Measurements from ENCODE around the gene ICAM4. TPM values are rescaled to one million over a fixed set of nuclear protein-coding genes. Genes with fewer than 3 reads are reported as not detected.

The ICAM4 gene
- total and polyA plus RNA-seq, 9 of the 15 experiments (the other 6 are each of a cell fraction or from before 2014, with no cell fraction given): 14.1 to 86.1 (median 29.6) TPM

GRCh38 chr19:10317857-10318462 lies 31.2 kb downstream of the ICAM4 start:
- CTCF ChIA-PET (ENCODE audit: low intra/inter-chr PET ratio): no interaction called here
- Histone ChIP-seq H3K27ac (ENCODE audit: extremely low read depth, low read depth, low read length) (no peak overlapping the region), H3K4me1 (replicated peaks in 1 of 2; ENCODE audit: control insufficient read depth in 2 of 2, insufficient read depth in 2 of 2, low read length in 2 of 2) (peaks cover 16 to 64% of the 10 kb centered on the region in 2 experiments), H3K9ac (ENCODE audit: insufficient read depth in 1 of 2, low read depth in 2 of 2, low read length in 2 of 2) (peak overlapping the region in 1 of 2 experiments; percentile 50; a peak in 2 of 4 replicates), H3K9me3 (replicated peaks; ENCODE audit: control insufficient read depth, insufficient read depth, low read depth, low read length) (no peaks in the 10 kb centered on the region), H3K27me3 (ENCODE audit: control insufficient read depth in 2 of 2, insufficient read depth in 2 of 2, low read length in 2 of 2) (no peaks in the 10 kb centered on the region), H3K4me2 (ENCODE audit: insufficient read depth, low read length) (no peak overlapping the region), H3K79me2 (ENCODE audit: control insufficient read depth, insufficient read depth, low read length) (peaks cover 23% of the 10 kb centered on the region), H4K20me1 (replicated peaks; ENCODE audit: control insufficient read depth, insufficient read depth, low read length) (0 out of 2 replicates have a peak, but pooled peaks cover 8% of the 10 kb centered on the region), H3K9me1 (ENCODE audit: control insufficient read depth, insufficient read depth, low read length) (no peaks in the 10 kb centered on the region), H3K36me3 (ENCODE audit: control insufficient read depth, insufficient read depth, low read length) (peaks cover 80% of the 10 kb centered on the region; the same call in 2 of the 3 replicates), H3K4me3 (no peak overlapping the region), H2AFZ (ENCODE audit: low read depth, low read length) (no peak overlapping the region)
- DNase-seq (ENCODE audit: extremely low read depth in 1 of 4, low spot score in 3 of 4): no peak
- intact Hi-C loops (cut with micrococcal nuclease) (no loop called here), in situ Hi-C loops (cut with MboI) (no loop called here)
- POLR2A ChIA-PET: interaction anchor here (0.6 to 3.3 kb wide), 5 partner anchors 7 to 18 kb away, joined by 3 to 19 read pairs (median 7); no protein-coding TSS in a partner anchor
- TF ChIP-seq RBM25 (IDR thresholded peaks at IDR 0.05; ENCODE audit: low read depth, low read length, severe bottlenecking) (peak; percentile 71), KDM1A (IDR thresholded peaks at IDR 0.05) (0 out of 4 replicates have a peak, but pooled peaks of 1 of the 2 experiments have one; percentile 33), SPI1 (IDR thresholded peaks at IDR 0.05; ENCODE audit: borderline replicate concordance, low read depth, low read length) (peak; percentile 55; the same call in 1 of the 2 replicates), RAD21 (CRISPR knock-in tag; conservative IDR thresholded peaks at IDR 0.05 in 1 of 2, IDR thresholded peaks at IDR 0.05 in 1 of 2) (no peak), ADNP (tag; IDR thresholded peaks at IDR 0.05) (peak; percentile 59; the same call in 1 of the 2 replicates), HDAC8 (tag; IDR thresholded peaks at IDR 0.05) (no peak), BCOR (IDR thresholded peaks at IDR 0.05) (peak; percentile 45; the same call in 1 of the 2 replicates)
- FAIRE-seq: no peak
- ATAC-seq: no peak
- 92% methylated on average over 15 of the region's 15 CpGs for WGBS (ENCODE audit: insufficient coverage, low coverage, missing lambda C conversion rate)
- BruUV-seq (replicated peaks): no TSS peak
